ENCODE data around the gene LOXL3.
"Not testable (repeated sequence)": the region's sequence is repeated elsewhere in the genome, so short reads cannot be mapped to it uniquely, and the experiment has no call there.

Gene LOXL3

DNA sequence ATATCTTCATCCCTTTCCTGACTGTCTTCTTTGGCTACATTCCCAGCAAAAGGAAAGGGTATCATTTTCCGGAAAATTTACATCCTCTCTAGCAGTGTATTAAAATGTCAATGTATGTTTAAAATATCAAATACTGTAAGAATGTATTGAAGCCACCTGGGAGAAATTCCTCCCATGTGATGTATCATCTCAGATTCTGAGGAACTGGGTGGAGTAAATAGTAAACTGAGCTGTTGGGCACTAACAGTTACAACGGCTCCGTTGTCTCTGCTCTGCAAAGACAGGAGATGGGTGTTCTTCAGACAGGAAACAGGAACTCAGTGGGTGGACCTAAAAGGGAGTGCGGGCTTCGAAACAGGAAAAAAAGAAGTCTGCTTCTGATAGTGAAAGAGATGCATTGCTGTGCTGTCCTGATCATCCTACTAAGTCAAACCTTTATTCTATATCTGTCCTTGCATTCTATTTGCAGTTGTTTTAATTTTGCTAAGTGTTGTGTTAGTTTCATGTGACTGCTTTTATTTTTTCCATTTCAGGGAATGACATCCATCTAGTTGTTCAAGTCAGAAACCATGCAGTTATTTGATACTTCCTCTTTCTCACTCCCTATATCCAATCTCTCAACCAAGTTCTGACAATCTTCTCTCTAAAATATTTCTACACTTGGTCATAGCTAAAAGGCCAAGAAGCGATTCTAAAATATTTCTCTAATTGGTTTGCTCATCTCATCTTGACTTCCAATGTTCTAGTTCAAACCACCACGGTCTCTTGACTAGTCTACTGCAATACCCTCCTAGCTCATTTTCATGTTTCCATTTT is 20.2 kb upstream of the LOXL3 start:
- no peak for DNase-seq

- DNase-seq, result no peak
These were observed 18.6 kb upstream of the LOXL3 start for GRCh38 chr2:74572178-74572925.

GRCh38 chr2:74571058-74571457 is 17.3 kb upstream of the LOXL3 start:
- no peak for DNase-seq

DNA sequence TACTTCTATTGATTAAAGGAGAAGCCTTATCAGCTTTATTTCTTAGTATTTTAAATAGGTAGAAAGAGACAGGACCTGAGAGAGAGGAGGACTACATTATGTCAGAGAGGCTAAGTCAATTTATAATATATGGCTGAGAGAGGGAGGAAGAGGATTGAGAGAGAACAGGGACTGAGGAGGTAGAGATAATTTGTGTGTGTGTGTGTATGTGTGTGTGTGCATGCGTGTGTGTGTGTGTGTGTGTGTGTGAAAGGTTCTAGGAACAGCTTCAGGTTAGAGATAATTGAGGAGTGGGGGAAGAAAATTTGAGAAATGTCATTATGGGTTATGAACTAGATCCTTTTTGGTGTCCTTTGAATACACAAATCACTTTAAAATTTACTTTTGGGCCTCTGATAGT is 15.9 kb upstream of the LOXL3 start:
- no peak for DNase-seq

DNA sequence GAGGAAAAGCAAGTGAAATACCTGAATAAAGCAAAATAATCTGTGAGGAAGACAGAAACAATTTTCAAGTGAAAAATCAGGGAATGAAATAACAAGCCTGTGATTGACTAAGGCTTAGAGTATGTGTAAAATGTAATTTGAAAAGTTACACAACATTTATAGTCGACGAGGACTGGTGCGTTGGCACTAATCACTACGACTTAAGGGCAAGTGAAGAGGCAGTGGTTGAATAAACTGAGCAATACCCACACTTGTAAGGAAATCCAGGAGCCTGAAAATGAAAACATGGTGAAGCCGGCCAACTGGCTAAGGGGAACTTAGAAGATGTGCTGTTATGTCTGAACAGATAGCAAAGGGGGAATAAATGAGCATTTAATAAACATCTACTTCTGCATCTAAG is 14.1 kb upstream of the LOXL3 start:
- no peak for DNase-seq

DNA sequence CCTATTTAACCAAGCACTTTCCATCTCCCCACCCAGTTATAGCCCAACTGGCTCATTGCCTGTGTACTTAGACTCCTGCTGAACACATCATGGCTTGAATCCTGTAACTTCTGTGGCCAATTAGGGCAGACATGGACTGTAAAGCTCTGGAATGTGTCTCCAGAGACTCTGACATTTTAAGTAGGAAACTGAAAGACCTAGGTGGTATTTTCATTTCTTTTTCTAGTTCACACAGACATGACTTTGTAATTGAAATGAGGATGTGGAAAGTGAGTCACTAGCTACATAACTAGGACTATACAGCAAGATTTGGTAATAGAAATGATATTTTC is 13.0 kb upstream of the LOXL3 start:
- no peak for DNase-seq

DNA sequence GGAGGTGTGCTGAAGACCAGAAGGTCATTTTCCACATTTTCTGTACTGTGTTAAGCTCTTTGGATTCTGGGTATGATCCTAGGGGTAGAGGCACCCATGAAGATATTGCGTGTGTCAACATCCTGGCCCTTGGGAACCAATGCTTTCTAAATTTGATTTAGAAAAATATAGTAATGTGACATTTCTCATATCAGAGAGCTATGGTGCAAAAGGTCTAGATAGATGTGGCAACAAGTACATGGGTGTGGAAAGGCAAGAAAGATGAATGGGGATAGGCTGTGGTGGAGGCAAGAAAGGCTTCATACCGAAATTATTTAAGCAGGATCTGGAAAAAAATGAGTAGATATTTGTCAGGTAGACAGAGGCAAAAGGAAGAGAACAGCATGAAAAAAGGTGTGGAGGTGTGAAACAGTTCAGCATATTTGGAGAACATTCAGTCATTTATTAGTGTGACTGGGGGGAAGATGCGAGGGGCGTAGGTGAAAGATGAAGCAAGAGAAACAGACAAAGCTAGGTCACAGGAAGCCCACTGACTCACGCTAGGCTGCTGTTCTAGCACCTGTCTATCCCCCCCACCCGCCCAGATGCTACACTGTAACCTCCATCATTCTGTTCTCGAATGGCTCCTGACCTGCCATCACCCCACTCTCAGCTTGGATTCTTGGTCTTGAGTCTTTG is 12.5 kb upstream of the LOXL3 start:
- DNase-seq, result no peak

GRCh38 chr2:74564222-74564621 is 10.5 kb upstream of the LOXL3 start:
- DNase-seq, result no peak

DNA sequence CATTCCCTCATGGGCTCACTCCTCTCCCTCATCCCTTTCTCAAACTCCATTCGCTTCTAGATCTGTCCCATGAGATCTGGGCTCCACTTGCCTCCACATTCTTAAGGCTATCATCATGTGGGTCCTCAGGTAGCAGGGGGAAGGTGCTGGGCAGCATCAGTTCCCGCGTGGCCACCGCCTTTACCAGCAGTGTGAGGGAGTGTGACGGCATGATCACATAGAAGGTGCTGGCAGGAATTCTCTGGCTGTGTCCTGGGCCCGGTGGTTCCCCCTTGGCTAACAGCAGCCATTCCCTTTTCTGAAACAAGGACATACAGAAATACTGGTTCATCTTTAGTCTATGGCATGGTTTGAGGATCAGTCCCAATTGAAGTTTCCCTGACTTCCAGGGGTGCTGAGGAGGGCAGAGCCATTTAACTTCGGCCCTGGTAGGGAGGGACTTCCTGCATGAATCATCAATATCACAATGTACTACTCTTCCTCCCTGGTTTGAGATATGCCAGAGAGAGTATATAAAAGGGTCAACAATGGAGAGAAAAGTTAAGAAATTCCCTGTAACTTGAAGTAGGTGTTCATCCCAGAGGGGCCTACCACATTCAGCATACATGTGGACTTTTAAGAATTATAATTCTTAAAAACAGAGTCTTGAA is 8.5 kb upstream of the LOXL3 start:
- DNase-seq, result no peak

DNA sequence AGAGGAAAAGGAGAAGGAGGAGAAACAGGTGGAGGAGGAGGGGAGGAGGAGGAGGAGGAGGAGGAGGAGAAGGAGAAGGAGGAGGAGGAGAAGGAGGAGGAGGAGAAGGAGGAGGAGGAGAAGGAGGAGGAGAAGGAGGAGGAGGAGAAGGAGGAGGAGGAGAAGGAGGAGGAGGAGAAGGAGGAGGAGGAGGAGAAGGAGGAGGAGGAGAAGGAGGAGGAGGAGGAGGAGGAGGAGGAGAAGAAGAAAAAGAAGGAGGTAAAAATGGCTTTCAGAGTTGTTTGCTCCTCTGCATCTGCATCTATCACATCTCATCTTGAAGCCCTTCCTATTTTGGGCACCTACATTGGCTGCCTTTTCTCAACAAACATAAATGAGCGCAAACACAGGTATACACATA is 7.3 kb upstream of the LOXL3 start:
- DNase-seq, result not testable (repeated sequence)

DNA sequence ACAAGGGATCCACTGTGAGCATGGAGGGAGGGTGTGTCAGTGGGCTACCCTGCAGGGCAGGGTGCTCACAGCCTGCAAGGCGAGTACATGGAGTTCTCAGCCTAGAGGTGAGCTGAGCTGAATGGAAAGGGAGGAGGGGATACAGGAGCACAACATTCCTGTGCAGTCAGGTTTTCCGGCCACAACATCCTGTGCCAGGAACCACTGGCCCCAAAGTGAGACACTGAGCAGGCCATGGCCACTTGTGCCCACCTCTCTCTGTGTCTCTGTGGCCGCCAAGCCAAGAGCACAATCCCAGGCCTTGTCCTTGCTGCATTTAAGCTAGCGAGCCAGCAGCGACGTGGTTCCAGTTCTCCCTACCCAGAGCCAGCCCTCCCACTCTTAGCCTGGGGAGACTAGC is 6.8 kb upstream of the LOXL3 start:
- DNase-seq, result no peak

DNA sequence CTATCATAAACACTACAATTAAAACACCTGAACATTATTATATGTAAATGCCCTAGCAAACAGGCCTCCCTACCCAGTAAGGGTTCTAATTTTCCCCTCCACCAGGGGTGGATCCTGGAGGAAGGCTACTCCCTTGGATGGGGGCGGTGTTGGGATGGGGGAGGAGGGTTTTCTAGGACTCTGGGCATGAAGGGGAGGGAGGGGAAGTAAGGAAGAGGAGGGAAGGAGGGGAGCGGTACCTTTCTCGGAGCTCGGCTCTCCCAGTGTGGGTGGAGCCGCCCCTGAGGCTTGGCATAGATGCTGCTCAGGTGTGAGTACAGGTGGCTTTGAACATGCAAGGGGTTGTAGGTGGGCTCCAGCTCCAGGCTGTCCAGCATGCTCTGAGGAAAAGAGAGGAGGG is 6.2 kb upstream of the LOXL3 start:
- no peak for DNase-seq

DNA sequence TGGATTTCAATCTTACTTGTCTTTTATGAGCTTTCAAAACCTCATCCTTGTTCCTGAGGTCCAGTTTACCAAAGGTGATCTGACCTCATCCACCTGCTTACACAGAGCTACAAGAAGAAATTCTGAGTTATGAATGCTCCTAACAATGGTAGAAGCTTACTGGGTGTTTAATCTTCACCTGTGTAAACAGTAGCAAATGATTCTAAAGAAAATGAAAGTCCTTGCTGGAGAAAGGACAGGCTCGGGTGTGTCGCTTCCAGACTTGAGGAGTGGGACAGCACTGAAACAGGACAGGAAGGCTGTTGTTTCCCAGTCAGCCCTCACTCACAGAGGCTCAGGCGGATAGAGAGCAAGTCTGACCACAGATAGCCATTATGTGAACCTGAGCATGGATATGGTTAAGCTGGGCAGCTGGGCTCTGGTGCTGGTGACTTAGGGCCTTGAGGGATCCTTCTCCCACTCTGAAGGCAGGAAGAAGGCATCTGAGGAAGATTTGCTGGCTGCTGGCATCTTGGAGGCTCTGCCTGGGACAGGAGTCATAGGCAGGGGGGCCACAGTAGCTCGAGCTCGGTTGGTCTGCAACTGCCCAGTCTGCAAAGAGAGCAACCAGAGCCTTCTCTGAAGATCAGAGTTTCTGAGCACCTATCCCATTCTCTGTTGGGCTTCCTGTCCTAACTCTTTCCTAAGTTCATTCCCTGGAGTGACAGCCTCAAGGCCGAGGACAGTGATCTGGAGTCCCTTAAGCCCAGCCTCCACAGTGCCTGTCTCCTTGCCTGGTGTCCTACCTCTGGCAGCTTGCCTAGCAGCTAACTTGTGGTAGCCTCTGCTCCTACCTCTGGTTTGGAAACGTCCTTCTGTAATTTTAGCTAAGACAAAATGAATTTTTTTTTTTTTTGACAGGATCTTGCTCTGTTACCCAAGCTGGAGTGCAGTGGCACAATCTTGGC is 4.8 kb upstream of the LOXL3 start:
- no peak for DNase-seq

GRCh38 chr2:74556831-74557370 is 3.2 kb upstream of the LOXL3 start:
- no peak for DNase-seq

DNA sequence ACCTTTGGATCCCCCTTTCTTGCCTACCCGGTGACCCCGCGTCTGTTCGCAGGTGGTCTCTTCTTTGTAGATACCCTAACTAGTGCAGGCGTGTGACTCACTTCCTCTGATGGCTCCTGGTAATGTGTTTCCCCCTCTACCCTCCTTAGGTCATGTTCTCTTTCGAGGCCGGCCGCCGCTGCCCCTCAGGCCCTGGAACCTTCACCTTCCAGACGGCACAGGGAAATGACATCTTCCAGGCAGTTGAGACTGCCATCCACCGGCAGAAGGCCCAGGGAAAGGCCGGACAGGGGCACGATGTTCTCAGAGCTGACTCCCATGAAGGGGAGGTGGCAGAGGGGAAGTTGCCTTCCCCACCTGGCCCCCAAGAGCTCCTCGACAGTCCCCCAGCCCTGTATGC is 2.4 kb upstream of the LOXL3 start:
- DNase-seq, result no peak

DNA sequence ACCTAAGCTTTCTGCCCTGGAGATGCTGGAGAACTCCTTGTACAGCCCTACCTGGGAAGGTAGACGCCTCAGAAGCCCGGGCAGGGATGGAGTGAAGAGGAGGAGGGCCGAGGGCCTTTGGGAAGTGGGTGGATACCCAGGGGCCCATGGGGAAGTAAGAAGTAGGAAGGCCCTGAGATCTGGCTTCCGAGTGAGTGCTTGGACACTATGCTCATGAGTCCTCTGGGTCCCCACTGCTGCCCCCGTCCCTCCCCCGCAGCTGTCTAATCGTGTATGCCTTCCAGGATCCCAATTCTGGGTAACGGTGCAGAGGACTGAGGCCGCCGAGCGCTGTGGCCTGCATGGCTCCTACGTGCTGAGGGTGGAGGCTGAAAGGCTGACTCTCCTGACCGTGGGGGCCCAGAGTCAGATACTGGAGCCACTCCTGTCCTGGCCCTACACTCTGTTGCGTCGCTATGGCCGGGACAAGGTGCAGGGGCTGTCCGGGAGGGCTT is 1.9 kb upstream of the LOXL3 start:
- no peak for DNase-seq

GRCh38 chr2:74554820-74555531 is 1.2 kb upstream of the LOXL3 start:
- peak; percentile 49 for DNase-seq

GRCh38 chr2:74552914-74553811 is 579 bp downstream of the LOXL3 start:
- DNase-seq, result no peak

GRCh38 chr2:74551942-74552913 is 1.5 kb downstream of the LOXL3 start:
- DNase-seq, result no peak
